ENCODE data around the gene MYO18A.

Gene MYO18A

GRCh38 chr17:29127840-29128239 is 52.4 kb downstream of the MYO18A start:
- H3K36me3 ChIP-seq (ENCODE audit: insufficient read depth, low read length) = peaks cover 2% of the 10 kb centered on the region
- no peaks in the 10 kb centered on the region for H3K9me3 ChIP-seq (replicated peaks; ENCODE audit: low read length)
- H3K4me1 ChIP-seq (ENCODE audit: control insufficient read depth, insufficient read depth, low read length) = peaks cover 18% of the 10 kb centered on the region
- H3K9ac ChIP-seq (ENCODE audit: low read depth, low read length) = no peak overlapping the region
- no peak overlapping the region for H3K4me3 ChIP-seq (ENCODE audit: low read length)
- no peaks in the 10 kb centered on the region for H3K27me3 ChIP-seq (ENCODE audit: control insufficient read depth, insufficient read depth, low read length)
- no peak overlapping the region for H3K4me2 ChIP-seq (ENCODE audit: low read length)

GRCh38 chr17:29126268-29126930 is 53.8 kb downstream of the MYO18A start:
- H3K9ac ChIP-seq (ENCODE audit: low read depth, low read length) = no peak overlapping the region
- H3K27me3 ChIP-seq (ENCODE audit: control insufficient read depth, insufficient read depth, low read length) = no peaks in the 10 kb centered on the region
- peaks cover 4% of the 10 kb centered on the region for H3K4me1 ChIP-seq (ENCODE audit: control insufficient read depth, insufficient read depth, low read length)
- H3K9me3 ChIP-seq (replicated peaks; ENCODE audit: low read length) = no peaks in the 10 kb centered on the region
- peaks cover 2% of the 10 kb centered on the region for H3K36me3 ChIP-seq (ENCODE audit: insufficient read depth, low read length)
- no peak overlapping the region for H3K4me2 ChIP-seq (ENCODE audit: low read length)
- no peak overlapping the region for H3K4me3 ChIP-seq (ENCODE audit: low read length)

GRCh38 chr17:29125651-29126050 is 54.5 kb downstream of the MYO18A start:
- Histone ChIP-seq H3K9me3 (replicated peaks; ENCODE audit: low read length) (no peaks in the 10 kb centered on the region), H3K4me3 (ENCODE audit: low read length) (no peak overlapping the region), H3K36me3 (ENCODE audit: insufficient read depth, low read length) (peaks cover 5% of the 10 kb centered on the region), H3K27me3 (ENCODE audit: control insufficient read depth, insufficient read depth, low read length) (no peaks in the 10 kb centered on the region), H3K9ac (ENCODE audit: low read depth, low read length) (no peak overlapping the region), H3K4me1 (ENCODE audit: control insufficient read depth, insufficient read depth, low read length) (no peaks in the 10 kb centered on the region), H3K4me2 (ENCODE audit: low read length) (no peak overlapping the region)

GRCh38 chr17:29124925-29125273 is 55.3 kb downstream of the MYO18A start:
- Histone ChIP-seq H3K36me3 (ENCODE audit: insufficient read depth, low read length) (peaks cover 12% of the 10 kb centered on the region), H3K4me3 (ENCODE audit: low read length) (no peak overlapping the region), H3K4me1 (ENCODE audit: control insufficient read depth, insufficient read depth, low read length) (no peaks in the 10 kb centered on the region), H3K4me2 (ENCODE audit: low read length) (no peak overlapping the region), H3K9ac (ENCODE audit: low read depth, low read length) (no peak overlapping the region), H3K27me3 (ENCODE audit: control insufficient read depth, insufficient read depth, low read length) (no peaks in the 10 kb centered on the region), H3K9me3 (replicated peaks; ENCODE audit: low read length) (no peaks in the 10 kb centered on the region)

- peaks cover 13% of the 10 kb centered on the region for H3K36me3 ChIP-seq (ENCODE audit: insufficient read depth, low read length)
- H3K27me3 ChIP-seq (ENCODE audit: control insufficient read depth, insufficient read depth, low read length) = no peaks in the 10 kb centered on the region
- H3K9ac ChIP-seq (ENCODE audit: low read depth, low read length) = no peak overlapping the region
- H3K9me3 ChIP-seq (replicated peaks; ENCODE audit: low read length) = no peaks in the 10 kb centered on the region
- H3K4me1 ChIP-seq (ENCODE audit: control insufficient read depth, insufficient read depth, low read length) = no peaks in the 10 kb centered on the region
- H3K4me2 ChIP-seq (ENCODE audit: low read length) = no peak overlapping the region
- no peak overlapping the region for H3K4me3 ChIP-seq (ENCODE audit: low read length)
Measured at GRCh38 chr17:29124135-29124924, 55.9 kb downstream of the MYO18A start.

- Histone ChIP-seq H3K4me3 (ENCODE audit: low read length) (no peak overlapping the region), H3K9me3 (replicated peaks; ENCODE audit: low read length) (no peaks in the 10 kb centered on the region), H3K4me1 (ENCODE audit: control insufficient read depth, insufficient read depth, low read length) (no peaks in the 10 kb centered on the region), H3K36me3 (ENCODE audit: insufficient read depth, low read length) (peaks cover 11% of the 10 kb centered on the region), H3K4me2 (ENCODE audit: low read length) (no peak overlapping the region), H3K9ac (ENCODE audit: low read depth, low read length) (no peak overlapping the region), H3K27me3 (ENCODE audit: control insufficient read depth, insufficient read depth, low read length) (no peaks in the 10 kb centered on the region)
Measured at GRCh38 chr17:29123111-29123510, 57.1 kb downstream of the MYO18A start.

- H3K36me3 ChIP-seq (ENCODE audit: insufficient read depth, low read length) = peaks cover 11% of the 10 kb centered on the region
Measured at GRCh38 chr17:29121442-29121841, 58.8 kb downstream of the MYO18A start.

GRCh38 chr17:29120433-29120832 is 59.8 kb downstream of the MYO18A start:
- H3K27me3 ChIP-seq (ENCODE audit: control insufficient read depth, insufficient read depth, low read length) = no peaks in the 10 kb centered on the region
- peaks cover 11% of the 10 kb centered on the region for H3K36me3 ChIP-seq (ENCODE audit: insufficient read depth, low read length)
- H3K4me1 ChIP-seq (ENCODE audit: control insufficient read depth, insufficient read depth, low read length) = peaks cover 3% of the 10 kb centered on the region
- no peak overlapping the region for H3K4me3 ChIP-seq (ENCODE audit: low read length)
- no peaks in the 10 kb centered on the region for H3K9me3 ChIP-seq (replicated peaks; ENCODE audit: low read length)
- no peak overlapping the region for H3K4me2 ChIP-seq (ENCODE audit: low read length)
- H3K9ac ChIP-seq (ENCODE audit: low read depth, low read length) = no peak overlapping the region

More at GRCh38 chr17:29121442-29121841, 58.8 kb downstream of the MYO18A start:
- no peak overlapping the region for H3K9ac ChIP-seq (ENCODE audit: low read depth, low read length)
- no peaks in the 10 kb centered on the region for H3K4me1 ChIP-seq (ENCODE audit: control insufficient read depth, insufficient read depth, low read length)
- no peak overlapping the region for H3K4me2 ChIP-seq (ENCODE audit: low read length)
- no peak overlapping the region for H3K4me3 ChIP-seq (ENCODE audit: low read length)
- H3K27me3 ChIP-seq (ENCODE audit: control insufficient read depth, insufficient read depth, low read length) = no peaks in the 10 kb centered on the region
- H3K9me3 ChIP-seq (replicated peaks; ENCODE audit: low read length) = no peaks in the 10 kb centered on the region

- H3K9ac ChIP-seq (ENCODE audit: low read depth, low read length) = no peak overlapping the region
- peaks cover 3% of the 10 kb centered on the region for H3K4me1 ChIP-seq (ENCODE audit: control insufficient read depth, insufficient read depth, low read length)
- peaks cover 16% of the 10 kb centered on the region for H3K36me3 ChIP-seq (ENCODE audit: insufficient read depth, low read length)
- H3K9me3 ChIP-seq (replicated peaks; ENCODE audit: low read length) = no peaks in the 10 kb centered on the region
- H3K4me3 ChIP-seq (ENCODE audit: low read length) = no peak overlapping the region
- H3K27me3 ChIP-seq (ENCODE audit: control insufficient read depth, insufficient read depth, low read length) = no peaks in the 10 kb centered on the region
- H3K4me2 ChIP-seq (ENCODE audit: low read length) = no peak overlapping the region
Measured at GRCh38 chr17:29119265-29119664, 60.9 kb downstream of the MYO18A start.

- peaks cover 16% of the 10 kb centered on the region for H3K4me1 ChIP-seq (ENCODE audit: control insufficient read depth, insufficient read depth, low read length)
- H3K4me3 ChIP-seq (ENCODE audit: low read length) = no peak overlapping the region
- H3K36me3 ChIP-seq (ENCODE audit: insufficient read depth, low read length) = peaks cover 16% of the 10 kb centered on the region
- no peaks in the 10 kb centered on the region for H3K9me3 ChIP-seq (replicated peaks; ENCODE audit: low read length)
- no peak overlapping the region for H3K4me2 ChIP-seq (ENCODE audit: low read length)
- no peak overlapping the region for H3K9ac ChIP-seq (ENCODE audit: low read depth, low read length)
- H3K27me3 ChIP-seq (ENCODE audit: control insufficient read depth, insufficient read depth, low read length) = no peaks in the 10 kb centered on the region
Measured at GRCh38 chr17:29116804-29117753, 63.1 kb downstream of the MYO18A start.

Data from skeletal muscle satellite cell (primary cell).